ENCODE measurements around the gene MGLL. TPM values are rescaled to one million over a fixed set of nuclear protein-coding genes. Genes with fewer than 3 reads are reported as not detected.
A peak's percentile ranks its signal among the peaks of the same experiment; 100 is the strongest.

The MGLL gene
- total RNA-seq, 1 donor from 2014 or later, result 11.3 TPM

- DNase-seq (ENCODE audit: low read depth, low spot score), result no peak
- Mint-ChIP-seq H3K27ac (ENCODE audit: unreplicated experiment) (no peak overlapping the region), H3K36me3 (ENCODE audit: low read depth) (no peaks in the 10 kb centered on the region), H3K27me3 (ENCODE audit: low read depth) (no peaks in the 10 kb centered on the region), H3K4me1 (peaks cover 36% of the 10 kb centered on the region), H3K9me3 (no peaks in the 10 kb centered on the region), H3K4me3 (no peak overlapping the region)
- TF ChIP-seq CTCF (conservative IDR thresholded peaks at IDR 0.05), result no peak
Measured at GRCh38 chr3:127751163-127751621, 71.1 kb downstream of the MGLL start.

GRCh38 chr3:127750226-127751031 is 71.9 kb downstream of the MGLL start:
- no peak for DNase-seq (ENCODE audit: low read depth, low spot score)

GRCh38 chr3:127749787-127750225 is 72.5 kb downstream of the MGLL start:
- no peaks in the 10 kb centered on the region for H3K36me3 Mint-ChIP-seq (ENCODE audit: low read depth)

More at GRCh38 chr3:127750226-127751031, 71.9 kb downstream of the MGLL start:
- H3K27me3 Mint-ChIP-seq (ENCODE audit: low read depth), result no peaks in the 10 kb centered on the region
- no peak overlapping the region for H3K27ac Mint-ChIP-seq (ENCODE audit: unreplicated experiment)
- H3K36me3 Mint-ChIP-seq (ENCODE audit: low read depth), result no peaks in the 10 kb centered on the region
- no peaks in the 10 kb centered on the region for H3K9me3 Mint-ChIP-seq
- TF ChIP-seq CTCF (conservative IDR thresholded peaks at IDR 0.05), result no peak
- peaks cover 36% of the 10 kb centered on the region for H3K4me1 Mint-ChIP-seq
- no peak overlapping the region for H3K4me3 Mint-ChIP-seq

GRCh38 chr3:127749361-127749760 is 73.0 kb downstream of the MGLL start:
- DNase-seq (ENCODE audit: low read depth, low spot score), result no peak
- H3K9me3 Mint-ChIP-seq, result no peaks in the 10 kb centered on the region
- no peak overlapping the region for H3K4me3 Mint-ChIP-seq
- H3K4me1 Mint-ChIP-seq, result peaks cover 42% of the 10 kb centered on the region
- no peaks in the 10 kb centered on the region for H3K36me3 Mint-ChIP-seq (ENCODE audit: low read depth)
- peak overlapping the region; percentile 19 for H3K27ac Mint-ChIP-seq (ENCODE audit: unreplicated experiment)
- H3K27me3 Mint-ChIP-seq (ENCODE audit: low read depth), result no peaks in the 10 kb centered on the region
- TF ChIP-seq CTCF (conservative IDR thresholded peaks at IDR 0.05), result no peak

More at GRCh38 chr3:127749787-127750225, 72.5 kb downstream of the MGLL start:
- Mint-ChIP-seq H3K27me3 (ENCODE audit: low read depth) (no peaks in the 10 kb centered on the region), H3K27ac (ENCODE audit: unreplicated experiment) (peak overlapping the region; percentile 19), H3K9me3 (no peaks in the 10 kb centered on the region), H3K4me1 (peaks cover 39% of the 10 kb centered on the region), H3K4me3 (no peak overlapping the region)
- no peak for DNase-seq (ENCODE audit: low read depth, low spot score)
- no peak for TF ChIP-seq CTCF (conservative IDR thresholded peaks at IDR 0.05)

GRCh38 chr3:127748754-127749327 is 73.5 kb downstream of the MGLL start:
- Mint-ChIP-seq H3K4me1 (peaks cover 42% of the 10 kb centered on the region), H3K27me3 (ENCODE audit: low read depth) (no peaks in the 10 kb centered on the region), H3K9me3 (no peaks in the 10 kb centered on the region), H3K36me3 (ENCODE audit: low read depth) (no peaks in the 10 kb centered on the region), H3K4me3 (no peak overlapping the region), H3K27ac (ENCODE audit: unreplicated experiment) (no peak overlapping the region)
- no peak for TF ChIP-seq CTCF (conservative IDR thresholded peaks at IDR 0.05)
- DNase-seq (ENCODE audit: low read depth, low spot score), result no peak
